T-helper 2 cell treated with Interferon-gamma antibody and Interleukin-4, amounts not matched to agents 5 μg/mL and 100 μg/mL, for 36 hours (primary cell): ENCODE measurements around the gene CHPF.

Experiments
- DNase-seq: peaks from one replicate; pipeline ENCODE4 v3.0.0; 2021; ENCODE audit warnings: low spot score
- H3K27ac Mint-ChIP-seq: one replicate; pipeline ENCODE4 v1.8.0; 2021; ENCODE audit warnings: mild to moderate bottlenecking, mixed read lengths
- H3K27me3 Mint-ChIP-seq: one replicate; pipeline ENCODE4 v1.8.0; 2021; ENCODE audit warnings: low read depth, mixed read lengths
- H3K36me3 Mint-ChIP-seq: one replicate; pipeline ENCODE4 v1.8.0; 2021; ENCODE audit warnings: low read depth, mixed read lengths
- H3K4me1 Mint-ChIP-seq: one replicate; pipeline ENCODE4 v1.8.0; 2021; ENCODE audit warnings: low read depth, mixed read lengths
- H3K4me3 Mint-ChIP-seq: one replicate; pipeline ENCODE4 v1.8.0; 2022; ENCODE audit warnings: mild to moderate bottlenecking, moderate library complexity, mixed read lengths
- H3K9me3 Mint-ChIP-seq: one replicate; pipeline ENCODE4 v1.8.0; 2021; ENCODE audit warnings: mixed read lengths

Gene CHPF

GRCh38 chr2:219513787-219514186, 29.8 kb downstream of the CHPF start:
- DNase-seq, result no peak
- Mint-ChIP-seq H3K4me3 (no peak overlapping the region), H3K9me3 (no peaks in the 10 kb centered on the region), H3K27ac (no peak overlapping the region), H3K4me1 (peaks cover 11% of the 10 kb centered on the region), H3K36me3 (no peaks in the 10 kb centered on the region), H3K27me3 (peaks cover 77% of the 10 kb centered on the region)

- H3K4me3 Mint-ChIP-seq, result no peak overlapping the region
These were observed 30.9 kb downstream of the CHPF start for GRCh38 chr2:219512524-219513216.

GRCh38 chr2:219511547-219512325, 31.9 kb downstream of the CHPF start:
- Mint-ChIP-seq H3K36me3 (no peaks in the 10 kb centered on the region), H3K27ac (no peak overlapping the region), H3K27me3 (peaks cover 65% of the 10 kb centered on the region), H3K4me3 (no peak overlapping the region), H3K9me3 (no peaks in the 10 kb centered on the region), H3K4me1 (peaks cover 11% of the 10 kb centered on the region)
- no peak for DNase-seq

More at GRCh38 chr2:219512524-219513216, 30.9 kb downstream of the CHPF start:
- peaks cover 11% of the 10 kb centered on the region for H3K4me1 Mint-ChIP-seq
- no peaks in the 10 kb centered on the region for H3K36me3 Mint-ChIP-seq
- no peaks in the 10 kb centered on the region for H3K9me3 Mint-ChIP-seq
- DNase-seq, result no peak
- H3K27me3 Mint-ChIP-seq, result peaks cover 72% of the 10 kb centered on the region
- H3K27ac Mint-ChIP-seq, result no peak overlapping the region

- Mint-ChIP-seq H3K27me3 (peaks cover 54% of the 10 kb centered on the region), H3K27ac (no peak overlapping the region), H3K36me3 (peaks cover 3% of the 10 kb centered on the region), H3K4me3 (no peak overlapping the region), H3K4me1 (peaks cover 11% of the 10 kb centered on the region), H3K9me3 (no peaks in the 10 kb centered on the region)
- no peak for DNase-seq
These were observed 33.0 kb downstream of the CHPF start for GRCh38 chr2:219510512-219511135.

GRCh38 chr2:219509780-219510511, 33.7 kb downstream of the CHPF start:
- H3K4me3 Mint-ChIP-seq, result no peak overlapping the region
- DNase-seq, result peak; percentile 28
- no peak overlapping the region for H3K27ac Mint-ChIP-seq
- H3K27me3 Mint-ChIP-seq, result peaks cover 48% of the 10 kb centered on the region
- peaks cover 11% of the 10 kb centered on the region for H3K4me1 Mint-ChIP-seq
- no peaks in the 10 kb centered on the region for H3K9me3 Mint-ChIP-seq
- H3K36me3 Mint-ChIP-seq, result peaks cover 3% of the 10 kb centered on the region

DNA sequence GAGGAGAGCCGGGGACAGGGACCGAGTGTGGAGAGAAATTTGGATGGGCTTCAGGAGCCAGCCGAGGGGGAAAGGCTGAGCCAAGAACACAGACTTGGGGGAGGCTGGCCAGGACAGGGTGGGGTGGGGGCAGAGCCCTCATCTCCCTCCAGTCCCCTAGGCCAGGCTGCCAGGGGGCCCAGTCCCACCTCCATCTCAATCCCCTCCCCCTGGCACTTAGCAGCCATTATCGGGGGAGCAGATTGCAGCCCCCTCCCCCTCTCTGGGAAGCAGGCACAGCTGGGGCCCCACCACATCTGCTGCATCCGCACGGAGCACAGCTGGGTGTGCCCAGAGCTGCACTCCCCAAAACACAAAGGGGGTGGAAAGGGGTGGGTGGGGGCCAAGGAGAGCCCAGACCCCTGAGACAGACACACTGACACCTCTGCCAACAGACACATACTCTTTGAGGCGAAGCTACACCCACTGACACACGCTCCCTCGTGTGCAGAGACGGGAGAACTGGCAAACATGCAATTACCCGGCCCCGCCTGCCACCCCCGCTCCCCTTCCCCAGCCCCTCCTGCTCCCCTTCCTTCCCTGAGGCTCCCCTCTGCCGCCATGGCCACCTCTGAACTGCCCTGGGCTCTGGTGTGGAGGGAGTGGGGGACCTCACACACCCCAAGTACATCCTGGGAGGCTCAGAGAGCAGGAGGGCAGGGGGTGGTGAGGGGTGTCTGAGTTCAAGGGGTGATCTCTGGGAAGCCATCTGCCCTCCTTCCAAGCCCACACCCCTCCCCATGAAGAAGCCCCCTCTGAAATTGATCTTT, 34.4 kb downstream of the CHPF start:
- H3K9me3 Mint-ChIP-seq, result no peaks in the 10 kb centered on the region
- H3K27ac Mint-ChIP-seq, result no peak overlapping the region
- H3K36me3 Mint-ChIP-seq, result peaks cover 5% of the 10 kb centered on the region
- H3K27me3 Mint-ChIP-seq, result peaks cover 45% of the 10 kb centered on the region
- peaks cover 10% of the 10 kb centered on the region for H3K4me1 Mint-ChIP-seq
- no peak overlapping the region for H3K4me3 Mint-ChIP-seq
- no peak for DNase-seq

- Mint-ChIP-seq H3K27me3 (peaks cover 37% of the 10 kb centered on the region), H3K9me3 (no peaks in the 10 kb centered on the region), H3K4me1 (peaks cover 6% of the 10 kb centered on the region), H3K27ac (no peak overlapping the region), H3K4me3 (no peak overlapping the region), H3K36me3 (peaks cover 9% of the 10 kb centered on the region)
- DNase-seq, result no peak
These were observed 35.2 kb downstream of the CHPF start for GRCh38 chr2:219508444-219508734.

DNA sequence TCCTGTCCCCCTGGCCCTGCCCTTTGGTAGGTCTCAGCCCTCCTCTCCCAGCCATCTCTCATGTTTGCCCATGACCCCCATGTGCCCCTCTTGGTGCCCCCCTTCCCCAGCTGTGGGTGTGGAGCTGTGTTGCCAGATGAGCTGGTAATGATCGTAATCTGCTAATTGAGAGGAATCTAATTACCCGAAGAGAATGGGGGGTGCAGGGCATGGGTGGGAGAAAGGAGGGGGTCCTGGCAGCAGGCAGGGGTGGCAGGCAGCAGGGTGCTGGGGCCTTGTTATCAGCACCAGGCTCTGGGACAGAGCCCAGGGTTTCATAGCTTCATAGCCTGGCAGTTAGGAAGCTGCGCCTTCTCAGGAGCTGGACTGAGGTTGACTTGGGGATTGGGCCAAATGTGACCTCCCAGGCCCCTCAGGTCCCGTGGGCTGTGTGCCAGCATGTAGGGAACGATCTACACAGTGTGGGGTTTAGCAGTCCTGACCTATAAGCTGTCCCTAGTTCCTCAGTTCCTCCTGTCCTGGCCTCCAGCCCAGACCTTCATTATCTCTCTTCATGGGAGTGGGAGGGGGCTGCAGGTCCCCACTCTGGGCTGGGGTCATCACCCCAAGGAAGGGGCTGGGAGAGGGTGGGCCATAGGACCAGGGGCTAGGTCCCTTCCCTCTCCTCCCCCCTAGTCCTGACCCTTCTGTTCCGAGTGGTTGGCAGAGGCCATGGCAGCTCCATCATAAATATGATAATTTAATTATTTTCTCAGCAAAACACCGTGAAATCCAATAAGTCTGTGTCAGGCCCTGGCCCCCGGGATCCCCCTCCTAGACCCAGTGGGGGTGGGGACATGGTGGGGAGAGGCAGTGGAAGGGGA, 35.8 kb downstream of the CHPF start:
- Mint-ChIP-seq H3K4me1 (peaks cover 6% of the 10 kb centered on the region), H3K9me3 (no peaks in the 10 kb centered on the region), H3K27me3 (peaks cover 32% of the 10 kb centered on the region), H3K27ac (no peak overlapping the region), H3K4me3 (no peak overlapping the region), H3K36me3 (peaks cover 9% of the 10 kb centered on the region)
- no peak for DNase-seq

GRCh38 chr2:219506802-219507526, 36.6 kb downstream of the CHPF start:
- H3K27ac Mint-ChIP-seq, result no peak overlapping the region
- peaks cover 26% of the 10 kb centered on the region for H3K27me3 Mint-ChIP-seq
- peaks cover 8% of the 10 kb centered on the region for H3K4me1 Mint-ChIP-seq
- no peak for DNase-seq
- no peak overlapping the region for H3K4me3 Mint-ChIP-seq
- no peaks in the 10 kb centered on the region for H3K9me3 Mint-ChIP-seq
- peaks cover 9% of the 10 kb centered on the region for H3K36me3 Mint-ChIP-seq

GRCh38 chr2:219506153-219506801, 37.3 kb downstream of the CHPF start:
- DNase-seq, result no peak
- no peak overlapping the region for H3K4me3 Mint-ChIP-seq
- H3K27me3 Mint-ChIP-seq, result peaks cover 20% of the 10 kb centered on the region
- H3K27ac Mint-ChIP-seq, result no peak overlapping the region
- H3K9me3 Mint-ChIP-seq, result no peaks in the 10 kb centered on the region
- H3K4me1 Mint-ChIP-seq, result peaks cover 11% of the 10 kb centered on the region
- H3K36me3 Mint-ChIP-seq, result peaks cover 10% of the 10 kb centered on the region

GRCh38 chr2:219505585-219505984, 38.0 kb downstream of the CHPF start:
- Mint-ChIP-seq H3K27me3 (peaks cover 13% of the 10 kb centered on the region), H3K27ac (no peak overlapping the region), H3K4me3 (no peak overlapping the region), H3K9me3 (no peaks in the 10 kb centered on the region), H3K4me1 (peaks cover 13% of the 10 kb centered on the region), H3K36me3 (peaks cover 13% of the 10 kb centered on the region)
- no peak for DNase-seq

GRCh38 chr2:219502618-219503017, 41.0 kb downstream of the CHPF start:
- Mint-ChIP-seq H3K27me3 (peaks cover 6% of the 10 kb centered on the region), H3K27ac (no peak overlapping the region), H3K36me3 (peaks cover 14% of the 10 kb centered on the region), H3K4me3 (no peak overlapping the region), H3K4me1 (peaks cover 24% of the 10 kb centered on the region), H3K9me3 (no peaks in the 10 kb centered on the region)
- DNase-seq, result no peak
